Skin epidermis (tissue), 12 donors: ENCODE measurements around the gene IVNS1ABP.
"Not testable (repeated sequence)": the region's sequence is repeated elsewhere in the genome, so short reads cannot be mapped to it uniquely, and the experiment has no call there.

Experiments used
- H3K27ac ChIP-seq, 21 experiments: fragments of 200-600 bp; sonication (generic) in 11 of 21; one replicate each; pipeline ENCODE4 v1.5.0; 2020; ENCODE audit warnings: mild to moderate bottlenecking in 3 of 21, inconsistent platforms in 2 of 21, moderate library complexity in 2 of 21
- H3K4me3 ChIP-seq, 7 experiments: fragments of 200-600 bp; sonication (generic) in 2 of 7; one replicate each; pipeline ENCODE4 v1.5.0; 2020; ENCODE audit warnings: inconsistent platforms in 2 of 7, mild to moderate bottlenecking in 2 of 7, moderate library complexity in 1 of 7

Gene IVNS1ABP

DNA sequence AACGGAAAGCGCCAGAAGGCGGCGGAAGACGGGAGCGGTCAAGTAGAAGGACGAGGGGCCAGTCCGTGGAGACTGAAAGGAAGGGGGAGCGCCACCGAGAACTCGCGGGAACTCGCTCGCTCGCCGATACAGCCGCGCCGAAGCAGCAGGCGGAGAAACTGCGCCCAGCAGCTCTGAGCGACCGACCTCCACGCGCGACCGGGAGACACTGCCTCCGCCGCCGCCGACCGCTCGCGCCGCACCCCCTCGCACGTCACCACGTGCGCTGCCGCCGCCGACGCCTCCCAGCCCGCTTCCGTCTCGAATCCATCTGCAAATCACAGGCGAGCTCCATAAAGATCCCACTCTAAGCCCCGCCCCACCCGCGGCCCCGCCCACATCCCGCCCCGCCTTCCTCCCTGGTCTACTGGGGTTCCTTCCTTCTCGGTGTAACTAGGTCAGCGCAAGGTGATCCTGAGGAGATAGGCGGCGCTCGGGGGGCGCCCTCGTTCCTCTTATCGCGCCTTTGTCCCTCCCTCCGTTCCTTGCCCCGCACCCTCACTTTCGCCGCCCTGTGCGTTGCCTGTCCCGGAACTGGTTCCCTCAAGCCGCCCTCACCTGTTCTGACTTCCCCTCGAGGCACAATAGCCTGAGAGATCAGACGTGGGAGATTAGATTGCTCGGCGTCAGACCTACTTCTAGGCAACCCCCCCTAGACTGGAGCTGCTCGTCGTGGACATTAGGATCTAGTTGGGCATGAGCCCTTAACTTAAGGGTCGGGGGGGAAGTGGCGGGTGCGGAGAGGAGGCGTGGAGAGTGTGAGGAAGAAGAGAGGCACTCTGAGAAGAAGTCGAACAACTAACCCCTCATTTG, at the start of gene IVNS1ABP:
Gene IVNS1ABP (minus strand): TSS at position 210 of the 852 bp plus-strand sequence. CDS start 7,750 bp downstream, outside the sequence.
- peak within 1 kb of the TSS; percentile 84 to 100 (median 98) for H3K27ac ChIP-seq
- peak within 1 kb of the TSS; percentile 77 to 95 (median 84) for H3K4me3 ChIP-seq

DNA sequence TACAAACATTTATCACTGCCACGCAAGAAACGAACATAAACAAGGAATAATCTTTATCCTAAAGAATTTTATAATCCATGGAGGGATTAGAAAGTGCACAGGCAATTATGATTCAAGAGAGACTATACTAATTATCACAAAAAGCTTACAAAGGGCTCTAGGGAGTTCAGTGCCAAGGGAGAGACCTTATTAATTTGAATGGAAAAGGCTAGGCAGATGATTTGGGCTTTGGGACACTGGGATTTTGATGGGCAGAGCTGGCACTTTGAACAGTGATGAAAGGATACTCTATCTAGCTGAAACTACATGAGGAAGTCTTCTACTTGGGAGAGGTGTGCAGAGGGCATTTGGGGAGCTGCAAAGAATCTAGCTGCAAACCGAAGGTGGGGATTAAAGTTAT, 48.9 kb upstream of the IVNS1ABP start:
- Histone ChIP-seq H3K4me3 (no peak overlapping the region), H3K27ac (peak overlapping the region in 15 of 21 experiments; percentile 10 to 74 (median 49))

DNA sequence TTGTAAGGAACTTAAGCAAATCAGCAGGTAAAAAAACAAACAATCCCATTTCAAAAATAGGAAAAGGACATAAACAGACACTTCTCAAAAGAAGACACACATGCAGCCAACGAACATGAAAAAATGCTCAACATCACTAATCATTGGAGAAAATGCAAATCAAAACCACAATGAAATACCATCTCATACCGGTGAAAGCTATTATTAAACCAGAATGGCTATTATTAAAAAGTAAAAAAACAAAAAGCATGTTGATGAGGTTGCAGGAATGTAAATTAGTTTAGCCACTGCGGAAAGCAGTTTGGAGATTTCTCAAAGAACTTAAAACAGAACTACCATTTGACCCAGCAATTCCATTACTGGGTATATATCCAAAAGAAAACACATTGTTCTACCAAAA, 47.5 kb upstream of the IVNS1ABP start:
- not testable (repeated sequence) for H3K27ac ChIP-seq, H3K4me3 ChIP-seq

DNA sequence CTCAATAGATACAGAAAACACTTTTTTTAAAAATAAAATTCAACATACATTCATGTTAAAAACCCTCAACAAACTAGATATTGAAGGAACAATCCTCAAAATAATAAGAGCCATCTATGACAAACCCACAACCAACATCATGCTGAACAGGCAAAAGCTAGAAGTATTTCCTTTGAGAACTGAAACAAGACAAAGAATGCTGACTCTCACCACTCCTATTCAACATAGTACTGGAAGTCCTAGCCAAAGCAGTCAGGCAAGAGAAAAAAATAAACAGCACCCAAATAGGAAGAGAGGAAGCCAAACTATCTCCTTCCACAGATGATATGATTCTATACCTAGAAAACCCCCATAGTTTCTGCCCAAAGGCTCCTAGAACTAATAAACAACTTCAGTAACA, 46.2 kb upstream of the IVNS1ABP start:
- H3K4me3 ChIP-seq, result no peak overlapping the region
- no peak overlapping the region for H3K27ac ChIP-seq

DNA sequence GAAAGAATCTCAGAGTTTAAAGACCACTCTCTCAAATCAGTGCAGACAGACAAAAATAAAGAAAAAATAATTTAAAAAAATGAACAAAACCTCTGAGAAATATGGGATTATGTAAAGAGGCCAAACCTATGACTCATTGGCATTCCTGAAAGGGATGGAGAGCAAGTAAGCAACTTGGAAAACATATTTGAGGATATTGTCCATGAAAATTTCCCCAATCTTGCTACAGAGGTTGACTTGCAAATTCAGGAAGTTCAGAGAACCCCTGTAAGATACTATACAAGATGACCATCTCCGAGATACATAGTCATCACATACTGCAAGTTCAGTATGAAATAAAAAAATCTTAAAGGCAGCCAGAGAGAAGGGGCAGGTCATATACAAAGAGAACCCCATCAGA, 43.7 kb upstream of the IVNS1ABP start:
- no peak overlapping the region for H3K27ac ChIP-seq

DNA sequence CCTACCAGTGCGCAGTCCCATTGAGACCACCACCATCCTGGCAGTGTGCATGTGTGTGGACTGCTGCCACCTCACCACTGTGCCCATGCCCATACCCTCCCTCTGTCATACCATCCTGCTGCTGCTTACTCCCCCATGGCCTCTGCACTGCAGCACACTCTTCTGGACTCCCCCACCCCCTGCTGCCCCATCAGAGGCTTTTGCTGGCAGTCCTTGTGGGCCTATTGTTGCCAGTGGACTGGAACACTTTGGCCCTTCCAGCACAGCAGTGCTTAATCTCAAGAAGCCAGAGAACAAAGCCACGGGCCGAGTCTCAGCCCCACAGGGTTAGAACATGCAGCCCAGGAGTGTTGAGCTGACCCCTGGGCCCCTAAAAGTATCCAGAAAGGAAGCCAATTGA, 41.9 kb upstream of the IVNS1ABP start:
- Histone ChIP-seq H3K27ac (no peak overlapping the region), H3K4me3 (no peak overlapping the region)

More for the DNA sequence above, 43.7 kb upstream of the IVNS1ABP start:
- no peak overlapping the region for H3K4me3 ChIP-seq

DNA sequence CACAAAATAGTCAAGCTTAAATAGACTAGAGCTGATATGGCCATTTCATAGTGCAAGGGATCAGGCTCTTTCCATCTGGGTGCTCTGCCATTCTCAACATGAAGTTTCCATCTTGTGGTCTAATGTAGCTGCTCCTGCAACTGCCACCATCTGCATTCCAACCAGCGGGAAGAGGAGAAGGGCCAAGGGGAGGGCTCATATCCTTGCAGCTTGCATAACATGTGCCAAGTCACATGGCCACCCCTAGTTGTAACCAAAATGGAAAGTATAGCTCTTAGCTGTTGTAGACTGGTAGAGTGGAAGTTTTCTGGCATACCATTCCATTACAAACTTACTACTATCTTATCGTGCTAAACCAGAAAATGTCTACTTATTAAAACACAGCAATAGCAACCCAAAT, 38.9 kb upstream of the IVNS1ABP start:
- Histone ChIP-seq H3K27ac (no peak overlapping the region), H3K4me3 (no peak overlapping the region)

DNA sequence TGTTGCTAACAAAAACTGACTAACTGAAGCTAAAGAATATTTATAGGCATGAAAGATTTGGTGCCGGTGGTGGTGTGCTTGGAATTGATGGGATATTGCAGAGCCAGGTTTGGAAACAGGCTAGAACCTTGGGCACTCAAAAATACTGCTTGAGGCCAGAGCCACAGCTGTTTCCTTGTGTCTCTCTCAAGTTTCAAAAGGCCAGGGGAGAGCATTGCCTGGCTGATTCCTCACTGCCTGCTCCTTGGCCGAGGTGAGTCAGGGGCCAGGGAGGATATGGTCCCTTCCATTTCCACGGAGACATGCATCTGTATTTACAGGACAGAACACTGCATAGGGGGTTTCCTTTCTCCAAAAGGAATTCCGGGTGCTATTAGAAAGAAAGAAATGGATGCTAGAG, 36.1 kb upstream of the IVNS1ABP start:
- Histone ChIP-seq H3K4me3 (no peak overlapping the region), H3K27ac (no peak overlapping the region)

DNA sequence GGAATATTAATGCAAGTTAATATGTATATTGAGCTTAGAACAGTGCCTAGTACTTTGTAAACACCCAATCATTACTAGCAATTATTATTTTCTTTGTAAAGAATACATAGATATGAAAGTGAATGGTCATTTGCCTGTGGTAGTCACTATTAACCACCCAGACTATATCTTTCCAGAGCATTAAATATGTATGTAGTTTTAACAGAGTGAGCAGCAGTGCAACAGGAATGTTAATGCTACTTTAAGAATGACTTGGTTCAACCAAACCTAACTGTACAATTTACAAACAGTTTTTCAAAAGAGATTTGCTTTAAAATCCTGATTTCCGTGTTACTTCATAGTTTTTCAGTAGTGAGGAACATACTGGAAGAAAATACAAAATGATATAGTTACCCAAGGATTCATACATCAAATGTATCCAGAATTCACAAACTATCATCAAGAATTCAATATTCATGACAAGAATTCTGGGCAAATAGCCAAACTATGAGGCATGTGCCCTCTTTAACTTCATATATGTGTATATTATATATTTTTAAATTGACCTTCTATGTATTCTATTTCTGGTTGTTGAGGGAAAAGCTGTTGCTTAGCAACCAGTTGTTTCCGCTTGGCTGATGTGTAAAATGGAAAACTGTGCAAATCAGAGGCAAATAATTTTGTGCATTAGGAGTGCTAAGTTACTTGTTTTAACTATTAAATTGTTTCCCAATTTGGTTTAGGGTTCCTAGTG, 34.9 kb upstream of the IVNS1ABP start:
- Histone ChIP-seq H3K4me3 (no peak overlapping the region), H3K27ac (no peak overlapping the region)

DNA sequence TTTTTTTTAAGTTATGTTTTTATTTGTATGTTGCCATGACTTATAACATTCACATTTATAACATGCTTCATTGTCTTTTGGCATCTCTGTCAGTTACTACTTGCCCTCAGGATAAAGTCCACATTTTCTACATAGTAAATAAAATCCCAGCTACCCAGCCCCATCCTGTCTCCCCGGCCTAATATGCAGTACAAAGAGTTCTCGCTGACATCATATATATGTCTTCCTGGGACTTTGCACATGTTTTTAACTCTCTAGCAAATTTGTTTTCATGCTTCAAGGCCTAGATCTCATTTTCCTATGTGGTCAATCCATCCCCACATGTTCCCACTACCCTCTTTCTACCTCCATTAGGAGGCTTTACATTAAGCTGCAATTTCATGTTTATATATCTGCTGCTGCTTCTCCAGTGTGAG, 33.0 kb upstream of the IVNS1ABP start:
- Histone ChIP-seq H3K27ac (peak overlapping the region in 5 of 21 experiments; percentile 9 to 35 (median 14)), H3K4me3 (no peak overlapping the region)

DNA sequence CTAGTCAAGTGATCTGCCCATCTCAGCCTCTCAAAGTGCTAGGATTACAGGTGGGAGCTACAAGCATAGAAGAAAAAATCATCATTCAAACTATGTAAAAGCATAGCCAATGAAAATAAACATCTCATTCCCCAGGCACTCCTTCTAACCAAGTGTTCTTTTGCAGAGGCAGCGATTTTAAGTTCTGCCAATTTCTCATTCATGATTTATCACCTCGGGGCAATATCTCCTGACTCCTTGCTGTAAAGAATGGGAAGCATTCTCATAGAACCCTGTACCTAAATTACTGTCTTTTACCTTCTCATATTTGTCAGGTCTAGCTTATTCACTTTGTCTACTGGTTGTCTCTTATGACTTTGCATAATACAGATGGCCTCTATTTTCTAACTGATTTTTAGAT, 32.5 kb upstream of the IVNS1ABP start:
- peak overlapping the region in 1 of 21 experiments; percentile 35 for H3K27ac ChIP-seq
- H3K4me3 ChIP-seq, result no peak overlapping the region

DNA sequence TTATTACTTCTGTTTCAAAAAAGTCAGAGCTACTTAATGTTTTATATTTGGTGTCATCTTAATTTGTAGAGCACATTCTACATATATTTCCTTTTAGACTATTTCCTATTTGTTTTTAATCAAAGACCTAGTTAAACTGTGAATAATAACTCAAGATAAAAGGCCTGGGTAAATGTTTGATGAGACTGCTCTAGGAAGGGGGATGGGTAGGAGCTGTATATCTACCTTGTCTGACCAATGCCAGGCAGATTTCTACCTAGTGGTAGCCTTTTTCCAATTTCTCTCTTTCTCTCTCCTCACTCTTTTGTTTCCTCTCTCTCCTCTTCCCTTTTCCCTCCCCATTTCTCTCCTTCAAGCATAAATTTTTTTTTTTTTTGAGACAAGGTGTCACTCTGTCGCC, 31.9 kb upstream of the IVNS1ABP start:
- H3K27ac ChIP-seq, result peak overlapping the region in 1 of 21 experiments; percentile 35

DNA sequence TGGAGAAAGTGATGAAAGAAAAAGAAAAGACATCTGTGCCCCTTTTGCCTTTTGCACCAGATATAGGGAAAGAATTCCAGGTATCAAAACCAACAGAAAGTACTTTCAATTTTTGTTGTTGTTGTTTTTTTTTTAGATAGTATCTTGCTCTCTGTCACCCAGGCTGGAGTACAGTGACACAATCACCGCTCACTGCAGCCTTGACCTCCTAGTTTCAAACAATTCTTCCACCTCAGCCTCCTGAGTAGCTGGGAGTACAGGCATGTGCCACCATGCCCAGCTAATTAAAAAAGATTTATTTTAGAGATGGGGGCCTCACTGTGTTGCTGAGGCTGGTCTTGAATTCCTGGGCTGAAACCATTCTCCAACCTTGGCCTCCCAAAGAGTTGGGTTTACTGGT, 31.3 kb upstream of the IVNS1ABP start:
- no peak overlapping the region for H3K4me3 ChIP-seq
- H3K27ac ChIP-seq, result no peak overlapping the region

More for the DNA sequence above, 31.9 kb upstream of the IVNS1ABP start:
- no peak overlapping the region for H3K4me3 ChIP-seq

DNA sequence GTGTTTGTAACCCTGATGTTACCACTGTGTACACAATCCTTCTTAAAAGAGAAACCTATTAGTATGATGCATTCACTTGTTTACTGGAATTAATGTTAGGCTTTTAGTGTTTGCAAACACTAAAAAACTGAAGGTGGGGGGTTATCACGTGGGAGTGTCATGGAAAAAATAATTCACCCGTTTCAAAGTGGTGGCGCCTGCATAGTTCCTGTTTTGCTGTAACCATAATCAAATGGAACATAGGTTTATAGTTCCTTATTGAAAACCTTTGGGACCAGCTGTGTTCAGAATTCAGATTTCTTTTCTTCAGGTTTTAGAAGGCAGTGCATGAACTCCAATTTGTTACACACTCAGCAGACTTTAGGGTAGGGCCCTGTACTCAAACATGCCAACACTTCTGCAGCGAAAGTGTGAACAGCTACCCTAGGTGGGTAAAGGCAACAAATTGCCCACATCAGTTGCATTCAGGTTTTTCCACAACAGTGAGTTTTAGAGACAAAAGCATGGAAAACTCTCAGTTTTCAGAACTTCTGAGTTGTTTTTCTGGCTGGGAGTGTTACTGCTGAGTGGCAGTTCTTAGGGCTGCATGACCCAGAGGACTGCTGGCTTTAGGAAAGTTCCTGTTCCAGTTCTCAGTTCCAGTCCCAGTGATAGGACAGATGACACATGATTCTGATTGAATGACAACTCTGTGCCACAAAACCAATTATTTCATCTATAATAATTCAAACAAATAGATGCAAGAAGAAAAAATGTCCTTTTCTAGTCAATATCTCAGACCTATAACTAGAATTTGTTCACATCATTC, 29.1 kb upstream of the IVNS1ABP start:
- Histone ChIP-seq H3K27ac (peak overlapping the region in 11 of 21 experiments; percentile 11 to 67 (median 44)), H3K4me3 (no peak overlapping the region)

DNA sequence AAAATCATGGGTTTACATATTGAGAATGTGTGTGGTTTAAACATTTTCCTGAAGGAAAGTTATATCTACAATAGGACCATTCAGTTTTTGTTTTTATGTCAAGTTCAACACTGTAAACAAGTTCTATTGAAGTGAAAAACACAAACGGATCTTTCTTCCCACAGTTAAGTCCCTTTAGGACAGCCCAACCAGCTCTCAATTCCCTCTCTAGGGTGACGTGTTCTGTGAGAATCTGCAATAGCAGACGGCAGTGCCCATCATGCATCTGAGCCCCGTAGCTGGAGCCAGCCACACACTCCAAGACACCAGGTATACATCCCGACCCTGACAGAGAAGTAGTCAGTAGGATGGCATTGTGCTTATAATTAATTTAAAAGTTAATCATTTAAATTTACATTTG, 26.3 kb upstream of the IVNS1ABP start:
- H3K4me3 ChIP-seq, result no peak overlapping the region
- H3K27ac ChIP-seq, result peak overlapping the region in 1 of 21 experiments; percentile 49

DNA sequence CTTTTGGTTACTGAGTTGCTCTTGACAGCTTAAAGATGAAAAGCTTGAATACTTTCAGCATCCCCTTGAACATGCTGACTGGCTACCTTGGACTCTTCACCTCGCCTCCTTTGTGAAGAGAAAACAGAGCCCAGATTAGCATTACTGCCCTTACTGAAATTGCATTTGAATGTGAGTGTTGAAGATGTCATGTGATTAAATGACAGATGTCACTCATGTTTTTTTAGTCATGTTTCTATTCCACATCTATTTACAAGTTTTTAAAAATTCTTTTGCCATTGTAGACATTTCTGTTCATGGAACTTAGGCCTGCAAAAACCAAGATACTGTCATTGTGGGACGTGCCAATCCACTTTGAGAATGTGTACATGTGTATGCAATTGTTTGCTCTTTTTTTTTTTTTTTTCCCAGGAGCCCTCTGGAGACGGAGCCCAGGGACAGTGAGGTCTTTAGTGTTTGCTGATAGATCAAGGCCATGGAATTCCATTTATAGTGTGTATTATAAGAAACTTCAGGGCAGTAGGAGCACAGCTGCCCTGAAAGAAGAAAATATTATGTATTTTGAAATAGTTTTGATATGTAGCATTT, 25.7 kb upstream of the IVNS1ABP start:
- no peak overlapping the region for H3K4me3 ChIP-seq
- no peak overlapping the region for H3K27ac ChIP-seq

DNA sequence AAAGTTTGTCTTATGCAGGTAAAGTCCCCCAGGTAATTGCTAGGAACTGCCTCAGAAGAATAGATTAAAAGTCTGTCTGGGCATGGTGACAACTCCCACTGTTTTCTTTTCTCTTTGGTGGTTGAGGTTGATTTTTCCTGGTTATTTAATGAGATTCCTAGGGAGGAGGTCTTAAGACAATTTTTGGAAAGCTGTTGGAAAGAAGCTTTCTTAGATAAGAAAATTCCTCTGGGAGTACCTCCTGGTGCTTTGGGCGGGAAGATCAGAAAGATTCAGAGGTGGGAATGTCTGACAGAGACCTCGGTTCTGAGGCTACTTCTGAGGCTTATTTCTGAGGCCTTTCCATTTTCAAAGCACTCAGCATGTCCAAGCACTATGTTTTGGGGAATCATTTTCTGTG, 25.0 kb upstream of the IVNS1ABP start:
- H3K27ac ChIP-seq, result peak overlapping the region in 1 of 21 experiments; percentile 16
- H3K4me3 ChIP-seq, result no peak overlapping the region

DNA sequence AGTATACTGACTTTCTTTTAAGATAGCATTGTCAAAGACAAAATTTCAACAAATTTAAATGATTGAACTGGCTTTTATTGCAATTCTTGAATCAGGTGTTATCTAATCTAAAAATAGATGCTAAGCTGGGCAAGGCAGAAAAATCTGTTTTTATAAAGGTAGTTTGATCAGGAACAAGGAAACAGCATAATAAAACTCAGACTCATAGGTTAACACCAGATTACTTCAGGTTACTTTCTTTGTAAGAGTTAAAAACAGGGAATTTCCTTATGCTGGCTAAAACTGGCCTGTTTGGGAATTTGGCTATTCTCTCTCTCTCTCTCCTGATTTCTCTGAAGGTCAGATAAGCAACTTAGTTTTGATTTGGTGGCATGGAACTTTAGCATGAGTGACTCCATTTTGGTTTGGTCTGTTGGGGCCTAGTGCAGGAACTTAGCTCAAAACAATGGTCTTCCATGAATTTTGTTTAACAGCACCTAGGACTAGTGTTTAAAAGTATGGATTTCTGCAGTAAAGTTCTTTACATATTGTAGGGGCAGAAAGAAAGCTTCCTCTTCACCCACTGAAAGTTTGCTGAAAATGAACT, 24.2 kb upstream of the IVNS1ABP start:
- Histone ChIP-seq H3K27ac (no peak overlapping the region), H3K4me3 (no peak overlapping the region)
